ENCODE measurements around the gene PLB1. TPM values are rescaled to one million over a fixed set of nuclear protein-coding genes. Genes with fewer than 3 reads are reported as not detected.

The PLB1 gene
- polyA plus RNA-seq, 1 donor from 2014 or later, result 2.8 TPM

- Histone ChIP-seq H3K9ac (ENCODE audit: low read length) (no peak overlapping the region), H3K9me2 (ENCODE audit: insufficient read depth, low read length) (no peaks in the 10 kb centered on the region), H3K4me3 (ENCODE audit: low read length) (no peak overlapping the region), H3K9me3 (ENCODE audit: low read length) (no peaks in the 10 kb centered on the region), H3K27ac (ENCODE audit: low read length) (no peak overlapping the region), H3F3A (ENCODE audit: insufficient read depth, low read length, poor library complexity, severe bottlenecking) (no peaks in the 10 kb centered on the region), H2AFZ (ENCODE audit: low read depth, low read length) (no peak overlapping the region), H4K20me1 (ENCODE audit: insufficient read depth) (no peaks in the 10 kb centered on the region), H3K27me3 (ENCODE audit: insufficient read depth, low read depth, low read length) (no peaks in the 10 kb centered on the region), H3K4me2 (ENCODE audit: low read length) (no peak overlapping the region), H3K79me2 (replicated peaks; ENCODE audit: insufficient read depth, low read length) (no peaks in the 10 kb centered on the region), H3K36me3 (ENCODE audit: insufficient read depth, low read length) (no peaks in the 10 kb centered on the region)
- no peak for TF ChIP-seq MXI1 (conservative IDR thresholded peaks at IDR 0.05; ENCODE audit: poor library complexity, severe bottlenecking)
- TF ChIP-seq RAD21 (conservative IDR thresholded peaks at IDR 0.05), result no peak
- no peak for TF ChIP-seq EZH2 (IDR thresholded peaks at IDR 0.05; ENCODE audit: borderline replicate concordance, insufficient read depth, low read length, poor library complexity, severe bottlenecking)
- TF ChIP-seq EP300 (conservative IDR thresholded peaks at IDR 0.05; ENCODE audit: poor library complexity, severe bottlenecking), result no peak
- TF ChIP-seq POLR2AphosphoS5 (IDR thresholded peaks at IDR 0.05), result no peak
- no peak for TF ChIP-seq REST (IDR thresholded peaks at IDR 0.05; ENCODE audit: borderline replicate concordance)
- no peak for TF ChIP-seq CTCF (IDR thresholded peaks at IDR 0.05; ENCODE audit: poor library complexity, severe bottlenecking)
- TF ChIP-seq TAF1 (IDR thresholded peaks at IDR 0.05; ENCODE audit: low read depth), result no peak
- no peak for TF ChIP-seq SMC3 (conservative IDR thresholded peaks at IDR 0.05; ENCODE audit: poor library complexity)
Observed at GRCh38 chr2:28633204-28633603, 137.3 kb downstream of the PLB1 start.

GRCh38 chr2:28633746-28634145 is 137.9 kb downstream of the PLB1 start:
- no peaks in the 10 kb centered on the region for H3F3A ChIP-seq (ENCODE audit: insufficient read depth, low read length, poor library complexity, severe bottlenecking)
- no peaks in the 10 kb centered on the region for H3K36me3 ChIP-seq (ENCODE audit: insufficient read depth, low read length)
- H4K20me1 ChIP-seq (ENCODE audit: insufficient read depth), result no peaks in the 10 kb centered on the region
- H3K4me3 ChIP-seq (ENCODE audit: low read length), result no peak overlapping the region
- no peak overlapping the region for H3K9ac ChIP-seq (ENCODE audit: low read length)
- no peak overlapping the region for H2AFZ ChIP-seq (ENCODE audit: low read depth, low read length)
- H3K79me2 ChIP-seq (replicated peaks; ENCODE audit: insufficient read depth, low read length), result no peaks in the 10 kb centered on the region
- H3K27ac ChIP-seq (ENCODE audit: low read length), result no peak overlapping the region
- H3K9me2 ChIP-seq (ENCODE audit: insufficient read depth, low read length), result no peaks in the 10 kb centered on the region
- H3K27me3 ChIP-seq (ENCODE audit: insufficient read depth, low read depth, low read length), result no peaks in the 10 kb centered on the region
- TF ChIP-seq MXI1 (conservative IDR thresholded peaks at IDR 0.05; ENCODE audit: poor library complexity, severe bottlenecking), result no peak
- no peak for TF ChIP-seq CTCF (IDR thresholded peaks at IDR 0.05; ENCODE audit: poor library complexity, severe bottlenecking)
- no peak for TF ChIP-seq RAD21 (conservative IDR thresholded peaks at IDR 0.05)
- no peak for TF ChIP-seq EZH2 (IDR thresholded peaks at IDR 0.05; ENCODE audit: borderline replicate concordance, insufficient read depth, low read length, poor library complexity, severe bottlenecking)
- no peak for TF ChIP-seq REST (IDR thresholded peaks at IDR 0.05; ENCODE audit: borderline replicate concordance)
- TF ChIP-seq SMC3 (conservative IDR thresholded peaks at IDR 0.05; ENCODE audit: poor library complexity), result no peak
- no peak for TF ChIP-seq TAF1 (IDR thresholded peaks at IDR 0.05; ENCODE audit: low read depth)
- TF ChIP-seq POLR2AphosphoS5 (IDR thresholded peaks at IDR 0.05), result no peak
- no peak for TF ChIP-seq EP300 (conservative IDR thresholded peaks at IDR 0.05; ENCODE audit: poor library complexity, severe bottlenecking)
- no peak overlapping the region for H3K4me2 ChIP-seq (ENCODE audit: low read length)
- H3K9me3 ChIP-seq (ENCODE audit: low read length), result no peaks in the 10 kb centered on the region

All from neural cell (in vitro differentiated cells).